A549 (cell line): ENCODE data around the gene LSP1.

Experiments
- CHD4 ChIP-seq: fragments of 200-600 bp; sonication (generic); IDR thresholded peaks from 2 replicates; pipeline ENCODE4 v1.6.1; 2016; ENCODE audit warnings: antibody characterized with exemption, mild to moderate bottlenecking, borderline replicate concordance
- CTCF ChIP-seq: fragments of >200 bp; sonication (Bioruptor Twin); formaldehyde crosslinking; IDR thresholded peaks from 3 replicates; pipeline ENCODE4 v1.5.1; 2016
- EP300 ChIP-seq, 2 experiments: fragments of >200 bp; sonication (Bioruptor Twin); formaldehyde crosslinking; IDR thresholded peaks; 2 replicates in 1 of 2; 3 replicates in 1 of 2; pipeline ENCODE4 v1.6.1; 2016 to 2017
- KDM5A ChIP-seq: fragments of 200-600 bp; sonication (generic); IDR thresholded peaks from 2 replicates; pipeline ENCODE4 v1.6.1; 2016; ENCODE audit warnings: antibody characterized with exemption, mild to moderate bottlenecking
- NFE2L2 ChIP-seq: fragments of 150-350 bp; conservative IDR thresholded peaks from 2 replicates; pipeline ENCODE4 v1.6.1; 2014; ENCODE audit warnings: low read length
- PBX3 ChIP-seq: IDR thresholded peaks from 2 replicates; pipeline ENCODE4 v1.6.1; 2012
- POLR2A ChIP-seq: IDR thresholded peaks from 2 replicates; pipeline ENCODE4 v1.6.1; 2012; ENCODE audit warnings: mild to moderate bottlenecking, low read length
- RNF2 ChIP-seq: fragments of 200-600 bp; sonication (generic); IDR thresholded peaks from 2 replicates; pipeline ENCODE4 v1.6.1; 2016; ENCODE audit warnings: low read depth, mild to moderate bottlenecking, antibody characterized with exemption, moderate library complexity, borderline replicate concordance
- ZC3H11A ChIP-seq: fragments of 450-650 bp; IDR thresholded peaks from 2 replicates; pipeline ENCODE4 v1.6.1; 2014; ENCODE audit warnings: antibody characterized with exemption, mild to moderate bottlenecking
- ZFP36 ChIP-seq: fragments of 450-650 bp; IDR thresholded peaks from 2 replicates; pipeline ENCODE4 v1.6.1; 2014; ENCODE audit warnings: borderline replicate concordance; ENCODE audit not compliant: partially characterized antibody
- ZSCAN20 ChIP-seq: fragments of 250-450 bp; sonication (Bioruptor Pico); IDR thresholded peaks from 2 replicates; pipeline ENCODE4 v1.8.0; 2022; ENCODE audit warnings: mild to moderate bottlenecking, moderate library complexity
- TF ChIP-seq, protein P1 (sequence below): fragments of 200-600 bp; sonication (generic); IDR thresholded peaks from 2 replicates; pipeline ENCODE4 v1.6.1; 2016; ENCODE audit warnings: antibody characterized with exemption, mild to moderate bottlenecking, moderate library complexity

GRCh38 chr11:1930462-1930830, 77.6 kb downstream of the LSP1 start:
- TF ChIP-seq ZC3H11A (no peak), CTCF (no peak), NFE2L2 (no peak), ZFP36 (no peak), EP300 (IDR thresholded peaks at IDR 0.05) (no peak), KDM5A (no peak), ZSCAN20 (no peak), POLR2A (no peak), RNF2 (no peak), PBX3 (no peak), CHD4 (no peak)
- TF ChIP-seq, protein P1, sequence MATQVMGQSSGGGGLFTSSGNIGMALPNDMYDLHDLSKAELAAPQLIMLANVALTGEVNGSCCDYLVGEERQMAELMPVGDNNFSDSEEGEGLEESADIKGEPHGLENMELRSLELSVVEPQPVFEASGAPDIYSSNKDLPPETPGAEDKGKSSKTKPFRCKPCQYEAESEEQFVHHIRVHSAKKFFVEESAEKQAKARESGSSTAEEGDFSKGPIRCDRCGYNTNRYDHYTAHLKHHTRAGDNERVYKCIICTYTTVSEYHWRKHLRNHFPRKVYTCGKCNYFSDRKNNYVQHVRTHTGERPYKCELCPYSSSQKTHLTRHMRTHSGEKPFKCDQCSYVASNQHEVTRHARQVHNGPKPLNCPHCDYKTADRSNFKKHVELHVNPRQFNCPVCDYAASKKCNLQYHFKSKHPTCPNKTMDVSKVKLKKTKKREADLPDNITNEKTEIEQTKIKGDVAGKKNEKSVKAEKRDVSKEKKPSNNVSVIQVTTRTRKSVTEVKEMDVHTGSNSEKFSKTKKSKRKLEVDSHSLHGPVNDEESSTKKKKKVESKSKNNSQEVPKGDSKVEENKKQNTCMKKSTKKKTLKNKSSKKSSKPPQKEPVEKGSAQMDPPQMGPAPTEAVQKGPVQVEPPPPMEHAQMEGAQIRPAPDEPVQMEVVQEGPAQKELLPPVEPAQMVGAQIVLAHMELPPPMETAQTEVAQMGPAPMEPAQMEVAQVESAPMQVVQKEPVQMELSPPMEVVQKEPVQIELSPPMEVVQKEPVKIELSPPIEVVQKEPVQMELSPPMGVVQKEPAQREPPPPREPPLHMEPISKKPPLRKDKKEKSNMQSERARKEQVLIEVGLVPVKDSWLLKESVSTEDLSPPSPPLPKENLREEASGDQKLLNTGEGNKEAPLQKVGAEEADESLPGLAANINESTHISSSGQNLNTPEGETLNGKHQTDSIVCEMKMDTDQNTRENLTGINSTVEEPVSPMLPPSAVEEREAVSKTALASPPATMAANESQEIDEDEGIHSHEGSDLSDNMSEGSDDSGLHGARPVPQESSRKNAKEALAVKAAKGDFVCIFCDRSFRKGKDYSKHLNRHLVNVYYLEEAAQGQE, result no peak
